Measurements from ENCODE around the gene CNTNAP2.

The CNTNAP2 gene

GRCh38 chr7:147858421-147858820 is 1741.8 kb downstream of the CNTNAP2 start:
- DNase-seq (ENCODE audit: low spot score): no peak

- DNase-seq (ENCODE audit: low spot score): no peak
Measured at GRCh38 chr7:147859033-147859432, 1742.4 kb downstream of the CNTNAP2 start.

- no peak for DNase-seq (ENCODE audit: low spot score)
Measured at GRCh38 chr7:147859486-147859885, 1742.9 kb downstream of the CNTNAP2 start.

- no peak for DNase-seq (ENCODE audit: low spot score)
Measured at GRCh38 chr7:147861058-147861716, 1744.6 kb downstream of the CNTNAP2 start.

GRCh38 chr7:147861945-147862344 is 1745.3 kb downstream of the CNTNAP2 start:
- no peak for DNase-seq (ENCODE audit: low spot score)

- DNase-seq (ENCODE audit: low spot score): no peak
Measured at GRCh38 chr7:147869456-147869855, 1752.9 kb downstream of the CNTNAP2 start.

GRCh38 chr7:147878912-147879661 is 1762.5 kb downstream of the CNTNAP2 start:
- DNase-seq (ENCODE audit: low spot score): no peak

- no peak for DNase-seq (ENCODE audit: low spot score)
Measured at GRCh38 chr7:147885869-147886268, 1769.3 kb downstream of the CNTNAP2 start.

GRCh38 chr7:147894271-147894670 is 1777.7 kb downstream of the CNTNAP2 start:
- no peak for DNase-seq (ENCODE audit: low spot score)

GRCh38 chr7:147896121-147896520 is 1779.5 kb downstream of the CNTNAP2 start:
- DNase-seq (ENCODE audit: low spot score): no peak

GRCh38 chr7:147903536-147904218 is 1787.1 kb downstream of the CNTNAP2 start:
- no peak for DNase-seq (ENCODE audit: low spot score)

- DNase-seq (ENCODE audit: low spot score): no peak
Measured at GRCh38 chr7:147904219-147904576, 1787.6 kb downstream of the CNTNAP2 start.

- DNase-seq (ENCODE audit: low spot score): no peak
Measured at GRCh38 chr7:147909431-147910148, 1793.0 kb downstream of the CNTNAP2 start.

- DNase-seq (ENCODE audit: low spot score): no peak
Measured at GRCh38 chr7:147911201-147911601, 1794.6 kb downstream of the CNTNAP2 start.

GRCh38 chr7:147912291-147912690 is 1795.7 kb downstream of the CNTNAP2 start:
- DNase-seq (ENCODE audit: low spot score): no peak

GRCh38 chr7:147912946-147913638 is 1796.5 kb downstream of the CNTNAP2 start:
- no peak for DNase-seq (ENCODE audit: low spot score)

- no peak for DNase-seq (ENCODE audit: low spot score)
Measured at GRCh38 chr7:147915781-147916180, 1799.2 kb downstream of the CNTNAP2 start.

- DNase-seq (ENCODE audit: low spot score): no peak
Measured at GRCh38 chr7:147916573-147916972, 1800.0 kb downstream of the CNTNAP2 start.

- no peak for DNase-seq (ENCODE audit: low spot score)
Measured at GRCh38 chr7:147923841-147924240, 1807.2 kb downstream of the CNTNAP2 start.

GRCh38 chr7:147937428-147937827 is 1820.8 kb downstream of the CNTNAP2 start:
- no peak for DNase-seq (ENCODE audit: low spot score)

- no peak for DNase-seq (ENCODE audit: low spot score)
Measured at GRCh38 chr7:147941381-147941780, 1824.8 kb downstream of the CNTNAP2 start.

- no peak for DNase-seq (ENCODE audit: low spot score)
Measured at GRCh38 chr7:147944321-147944720, 1827.7 kb downstream of the CNTNAP2 start.

All from NAMALWA (cell line).